SK-N-SH treated with all-trans-retinoic acid at 6 μM for 48 hours (cell line): ENCODE data around the gene GRAMD2A.

Experiments used
- ATAC-seq: fragments of 200-7000 bp; cut with Tn5 transposase; 3 replicates; pipeline ENCODE4 v1.9.1; 2020; ENCODE audit warnings: mild to moderate bottlenecking, moderate library complexity
- BACH2 ChIP-seq: fragments of 250-450 bp; sonication (Bioruptor Pico); IDR thresholded peaks from 2 replicates; pipeline ENCODE4 v1.9.0; 2021; ENCODE audit warnings: mild to moderate bottlenecking, borderline replicate concordance
- CSDC2 ChIP-seq: fragments of 250-450 bp; sonication (Bioruptor Pico); IDR thresholded peaks from 2 replicates; pipeline ENCODE4 v1.5.0; 2020; ENCODE audit warnings: mild to moderate bottlenecking, moderate library complexity
- GLIS3 ChIP-seq: fragments of 250-450 bp; sonication (Bioruptor Pico); IDR thresholded peaks from 2 replicates; pipeline ENCODE4 v1.5.0; 2020; ENCODE audit warnings: mild to moderate bottlenecking, moderate library complexity
- ISL1 ChIP-seq: fragments of 250-450 bp; sonication (Bioruptor Pico); IDR thresholded peaks from 2 replicates; pipeline ENCODE4 v2.1.2; 2022; ENCODE audit warnings: mild to moderate bottlenecking, moderate library complexity
- OSR1 ChIP-seq: fragments of 250-450 bp; sonication (Bioruptor Pico); IDR thresholded peaks from 2 replicates; pipeline ENCODE4 v1.8.0; 2022; ENCODE audit warnings: moderate library complexity, mild to moderate bottlenecking, inconsistent platforms
- PPARA ChIP-seq: fragments of 250-450 bp; sonication (Bioruptor Pico); IDR thresholded peaks from 2 replicates; pipeline ENCODE4 v1.5.0; 2020; ENCODE audit warnings: mild to moderate bottlenecking, borderline replicate concordance
- RARB ChIP-seq: fragments of 250-450 bp; sonication (Bioruptor Pico); IDR thresholded peaks from 2 replicates; pipeline ENCODE4 v1.8.0; 2021; ENCODE audit warnings: mild to moderate bottlenecking, moderate library complexity
- TCF4 ChIP-seq: fragments of 250-450 bp; sonication (Bioruptor Pico); IDR thresholded peaks from 2 replicates; pipeline ENCODE4 v1.8.0; 2021; ENCODE audit warnings: mild to moderate bottlenecking, moderate library complexity, borderline replicate concordance
- TOX ChIP-seq: fragments of 250-450 bp; sonication (Bioruptor Pico); IDR thresholded peaks from 2 replicates; pipeline ENCODE4 v1.8.0; 2021; ENCODE audit warnings: mild to moderate bottlenecking, moderate library complexity, borderline replicate concordance
- ZC3H10 ChIP-seq: fragments of 250-450 bp; sonication (Bioruptor Pico); IDR thresholded peaks from 2 replicates; pipeline ENCODE4 v1.5.1; 2021; ENCODE audit warnings: mild to moderate bottlenecking, moderate library complexity
- ZFP3 ChIP-seq: fragments of 250-450 bp; sonication (Bioruptor Pico); IDR thresholded peaks from 2 replicates; pipeline ENCODE4 v1.5.0; 2020; ENCODE audit warnings: mild to moderate bottlenecking, moderate library complexity
- ZFP30 ChIP-seq: fragments of 450-650 bp; formaldehyde crosslinking; IDR thresholded peaks from 2 replicates; pipeline ENCODE4 v1.5.0; 2022; ENCODE audit warnings: mild to moderate bottlenecking, moderate library complexity
- ZNF565 ChIP-seq: fragments of 450-650 bp; formaldehyde crosslinking; conservative IDR thresholded peaks from 2 replicates; pipeline ENCODE4 v1.5.0; 2020; ENCODE audit warnings: low read depth, mild to moderate bottlenecking, moderate library complexity
- ZNF70 ChIP-seq: fragments of 450-650 bp; formaldehyde crosslinking; IDR thresholded peaks from 2 replicates; pipeline ENCODE4 v1.5.0; 2020; ENCODE audit warnings: mild to moderate bottlenecking, moderate library complexity
- ZNF8 ChIP-seq: fragments of 450-650 bp; formaldehyde crosslinking; IDR thresholded peaks from 2 replicates; pipeline ENCODE4 v1.5.0; 2020; ENCODE audit warnings: mild to moderate bottlenecking, moderate library complexity
- TF ChIP-seq, protein P1 (sequence below): fragments of 250-450 bp; sonication (Bioruptor Pico); IDR thresholded peaks from 2 replicates; pipeline ENCODE4 v1.8.0; 2021; ENCODE audit warnings: low read depth, mild to moderate bottlenecking, moderate library complexity, borderline replicate concordance
- TF ChIP-seq, protein P2 (sequence below): fragments of 250-450 bp; sonication (Bioruptor Pico); IDR thresholded peaks from 2 replicates; pipeline ENCODE4 v1.8.0; 2020; ENCODE audit warnings: mild to moderate bottlenecking, moderate library complexity, borderline replicate concordance
- TF ChIP-seq, protein P3 (sequence below): fragments of 250-450 bp; sonication (Bioruptor Pico); IDR thresholded peaks from 2 replicates; pipeline ENCODE4 v1.5.1; 2021; ENCODE audit warnings: mild to moderate bottlenecking, moderate library complexity
- TF ChIP-seq, protein P4 (sequence below): fragments of 250-450 bp; sonication (Bioruptor Pico); IDR thresholded peaks from 2 replicates; pipeline ENCODE4 v1.5.0; 2020; ENCODE audit warnings: mild to moderate bottlenecking, moderate library complexity
- TF ChIP-seq, protein P5 (sequence below): fragments of 250-450 bp; sonication (Bioruptor Pico); IDR thresholded peaks from 2 replicates; pipeline ENCODE4 v1.5.1; 2020; ENCODE audit warnings: low read depth, mild to moderate bottlenecking, moderate library complexity

Gene GRAMD2A

DNA sequence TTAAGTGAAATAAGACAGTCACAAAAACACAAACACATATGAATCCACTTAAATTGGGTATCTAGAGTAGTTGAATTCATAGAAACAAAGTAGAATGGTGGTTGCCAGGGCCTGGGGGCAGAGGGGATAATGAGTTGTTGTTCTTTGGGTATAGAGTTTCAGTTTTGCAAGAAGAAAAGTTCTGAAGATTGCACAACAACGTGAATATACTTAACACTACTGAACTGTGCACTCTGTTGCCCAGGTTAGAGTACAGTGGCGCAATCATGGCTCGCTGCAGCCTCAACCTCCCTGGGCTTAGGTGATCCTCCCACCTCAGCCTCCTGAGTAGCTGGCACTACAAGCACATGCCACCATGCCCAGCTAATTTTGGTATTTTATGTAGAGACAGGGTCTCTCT, 14.9 kb downstream of the GRAMD2A start (continued):
- TF ChIP-seq, protein P1, sequence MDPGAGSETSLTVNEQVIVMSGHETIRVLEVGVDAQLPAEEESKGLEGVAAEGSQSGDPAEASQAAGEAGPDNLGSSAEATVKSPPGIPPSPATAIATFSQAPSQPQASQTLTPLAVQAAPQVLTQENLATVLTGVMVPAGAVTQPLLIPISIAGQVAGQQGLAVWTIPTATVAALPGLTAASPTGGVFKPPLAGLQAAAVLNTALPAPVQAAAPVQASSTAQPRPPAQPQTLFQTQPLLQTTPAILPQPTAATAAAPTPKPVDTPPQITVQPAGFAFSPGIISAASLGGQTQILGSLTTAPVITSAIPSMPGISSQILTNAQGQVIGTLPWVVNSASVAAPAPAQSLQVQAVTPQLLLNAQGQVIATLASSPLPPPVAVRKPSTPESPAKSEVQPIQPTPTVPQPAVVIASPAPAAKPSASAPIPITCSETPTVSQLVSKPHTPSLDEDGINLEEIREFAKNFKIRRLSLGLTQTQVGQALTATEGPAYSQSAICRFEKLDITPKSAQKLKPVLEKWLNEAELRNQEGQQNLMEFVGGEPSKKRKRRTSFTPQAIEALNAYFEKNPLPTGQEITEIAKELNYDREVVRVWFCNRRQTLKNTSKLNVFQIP (CRISPR knock-in tag): no peak

DNA sequence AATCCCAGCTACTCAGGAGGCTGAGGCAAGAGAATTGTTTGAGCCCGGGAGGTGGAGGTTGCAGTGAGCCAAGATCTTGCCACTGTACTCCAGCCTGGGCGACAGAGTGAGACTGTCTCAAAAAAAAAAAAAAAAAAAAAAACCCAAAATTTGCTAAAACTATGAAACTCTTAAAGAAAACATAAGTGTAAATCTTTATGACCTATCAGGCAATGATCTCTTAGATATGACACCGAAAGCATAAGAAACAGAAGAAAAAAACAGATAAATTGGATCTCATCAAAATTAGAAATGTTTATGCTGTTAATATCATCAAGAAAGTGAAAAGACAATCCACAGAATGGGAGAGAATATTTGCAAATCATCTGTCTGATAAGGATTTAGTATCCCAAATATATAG, 15.3 kb downstream of the GRAMD2A start:
- TF ChIP-seq PPARA (no peak), GLIS3 (CRISPR knock-in tag) (no peak), RARB (CRISPR knock-in tag) (no peak), ISL1 (CRISPR knock-in tag) (no peak), TCF4 (CRISPR knock-in tag) (no peak), OSR1 (no peak), ZNF565 (no peak), ZFP30 (CRISPR knock-in tag) (no peak), ZFP3 (CRISPR knock-in tag) (no peak), ZNF70 (CRISPR knock-in tag) (no peak), TOX (no peak), CSDC2 (CRISPR knock-in tag) (no peak), ZNF8 (CRISPR knock-in tag) (no peak), ZC3H10 (no peak)
- TF ChIP-seq, protein P2, sequence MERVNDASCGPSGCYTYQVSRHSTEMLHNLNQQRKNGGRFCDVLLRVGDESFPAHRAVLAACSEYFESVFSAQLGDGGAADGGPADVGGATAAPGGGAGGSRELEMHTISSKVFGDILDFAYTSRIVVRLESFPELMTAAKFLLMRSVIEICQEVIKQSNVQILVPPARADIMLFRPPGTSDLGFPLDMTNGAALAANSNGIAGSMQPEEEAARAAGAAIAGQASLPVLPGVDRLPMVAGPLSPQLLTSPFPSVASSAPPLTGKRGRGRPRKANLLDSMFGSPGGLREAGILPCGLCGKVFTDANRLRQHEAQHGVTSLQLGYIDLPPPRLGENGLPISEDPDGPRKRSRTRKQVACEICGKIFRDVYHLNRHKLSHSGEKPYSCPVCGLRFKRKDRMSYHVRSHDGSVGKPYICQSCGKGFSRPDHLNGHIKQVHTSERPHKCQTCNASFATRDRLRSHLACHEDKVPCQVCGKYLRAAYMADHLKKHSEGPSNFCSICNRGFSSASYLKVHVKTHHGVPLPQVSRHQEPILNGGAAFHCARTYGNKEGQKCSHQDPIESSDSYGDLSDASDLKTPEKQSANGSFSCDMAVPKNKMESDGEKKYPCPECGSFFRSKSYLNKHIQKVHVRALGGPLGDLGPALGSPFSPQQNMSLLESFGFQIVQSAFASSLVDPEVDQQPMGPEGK (CRISPR knock-in tag): no peak
- TF ChIP-seq, protein P3, sequence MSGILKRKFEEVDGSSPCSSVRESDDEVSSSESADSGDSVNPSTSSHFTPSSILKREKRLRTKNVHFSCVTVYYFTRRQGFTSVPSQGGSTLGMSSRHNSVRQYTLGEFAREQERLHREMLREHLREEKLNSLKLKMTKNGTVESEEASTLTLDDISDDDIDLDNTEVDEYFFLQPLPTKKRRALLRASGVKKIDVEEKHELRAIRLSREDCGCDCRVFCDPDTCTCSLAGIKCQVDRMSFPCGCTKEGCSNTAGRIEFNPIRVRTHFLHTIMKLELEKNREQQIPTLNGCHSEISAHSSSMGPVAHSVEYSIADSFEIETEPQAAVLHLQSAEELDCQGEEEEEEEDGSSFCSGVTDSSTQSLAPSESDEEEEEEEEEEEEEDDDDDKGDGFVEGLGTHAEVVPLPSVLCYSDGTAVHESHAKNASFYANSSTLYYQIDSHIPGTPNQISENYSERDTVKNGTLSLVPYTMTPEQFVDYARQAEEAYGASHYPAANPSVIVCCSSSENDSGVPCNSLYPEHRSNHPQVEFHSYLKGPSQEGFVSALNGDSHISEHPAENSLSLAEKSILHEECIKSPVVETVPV (CRISPR knock-in tag): no peak
- TF ChIP-seq, protein P1 (CRISPR knock-in tag): no peak
- TF ChIP-seq, protein P4, sequence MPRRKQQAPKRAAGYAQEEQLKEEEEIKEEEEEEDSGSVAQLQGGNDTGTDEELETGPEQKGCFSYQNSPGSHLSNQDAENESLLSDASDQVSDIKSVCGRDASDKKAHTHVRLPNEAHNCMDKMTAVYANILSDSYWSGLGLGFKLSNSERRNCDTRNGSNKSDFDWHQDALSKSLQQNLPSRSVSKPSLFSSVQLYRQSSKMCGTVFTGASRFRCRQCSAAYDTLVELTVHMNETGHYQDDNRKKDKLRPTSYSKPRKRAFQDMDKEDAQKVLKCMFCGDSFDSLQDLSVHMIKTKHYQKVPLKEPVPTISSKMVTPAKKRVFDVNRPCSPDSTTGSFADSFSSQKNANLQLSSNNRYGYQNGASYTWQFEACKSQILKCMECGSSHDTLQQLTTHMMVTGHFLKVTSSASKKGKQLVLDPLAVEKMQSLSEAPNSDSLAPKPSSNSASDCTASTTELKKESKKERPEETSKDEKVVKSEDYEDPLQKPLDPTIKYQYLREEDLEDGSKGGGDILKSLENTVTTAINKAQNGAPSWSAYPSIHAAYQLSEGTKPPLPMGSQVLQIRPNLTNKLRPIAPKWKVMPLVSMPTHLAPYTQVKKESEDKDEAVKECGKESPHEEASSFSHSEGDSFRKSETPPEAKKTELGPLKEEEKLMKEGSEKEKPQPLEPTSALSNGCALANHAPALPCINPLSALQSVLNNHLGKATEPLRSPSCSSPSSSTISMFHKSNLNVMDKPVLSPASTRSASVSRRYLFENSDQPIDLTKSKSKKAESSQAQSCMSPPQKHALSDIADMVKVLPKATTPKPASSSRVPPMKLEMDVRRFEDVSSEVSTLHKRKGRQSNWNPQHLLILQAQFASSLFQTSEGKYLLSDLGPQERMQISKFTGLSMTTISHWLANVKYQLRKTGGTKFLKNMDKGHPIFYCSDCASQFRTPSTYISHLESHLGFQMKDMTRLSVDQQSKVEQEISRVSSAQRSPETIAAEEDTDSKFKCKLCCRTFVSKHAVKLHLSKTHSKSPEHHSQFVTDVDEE (CRISPR knock-in tag): no peak
- TF ChIP-seq, protein P5, sequence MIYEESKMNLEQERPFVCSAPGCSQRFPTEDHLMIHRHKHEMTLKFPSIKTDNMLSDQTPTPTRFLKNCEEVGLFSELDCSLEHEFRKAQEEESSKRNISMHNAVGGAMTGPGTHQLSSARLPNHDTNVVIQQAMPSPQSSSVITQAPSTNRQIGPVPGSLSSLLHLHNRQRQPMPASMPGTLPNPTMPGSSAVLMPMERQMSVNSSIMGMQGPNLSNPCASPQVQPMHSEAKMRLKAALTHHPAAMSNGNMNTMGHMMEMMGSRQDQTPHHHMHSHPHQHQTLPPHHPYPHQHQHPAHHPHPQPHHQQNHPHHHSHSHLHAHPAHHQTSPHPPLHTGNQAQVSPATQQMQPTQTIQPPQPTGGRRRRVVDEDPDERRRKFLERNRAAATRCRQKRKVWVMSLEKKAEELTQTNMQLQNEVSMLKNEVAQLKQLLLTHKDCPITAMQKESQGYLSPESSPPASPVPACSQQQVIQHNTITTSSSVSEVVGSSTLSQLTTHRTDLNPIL: no peak
- ATAC-seq: no peak

DNA sequence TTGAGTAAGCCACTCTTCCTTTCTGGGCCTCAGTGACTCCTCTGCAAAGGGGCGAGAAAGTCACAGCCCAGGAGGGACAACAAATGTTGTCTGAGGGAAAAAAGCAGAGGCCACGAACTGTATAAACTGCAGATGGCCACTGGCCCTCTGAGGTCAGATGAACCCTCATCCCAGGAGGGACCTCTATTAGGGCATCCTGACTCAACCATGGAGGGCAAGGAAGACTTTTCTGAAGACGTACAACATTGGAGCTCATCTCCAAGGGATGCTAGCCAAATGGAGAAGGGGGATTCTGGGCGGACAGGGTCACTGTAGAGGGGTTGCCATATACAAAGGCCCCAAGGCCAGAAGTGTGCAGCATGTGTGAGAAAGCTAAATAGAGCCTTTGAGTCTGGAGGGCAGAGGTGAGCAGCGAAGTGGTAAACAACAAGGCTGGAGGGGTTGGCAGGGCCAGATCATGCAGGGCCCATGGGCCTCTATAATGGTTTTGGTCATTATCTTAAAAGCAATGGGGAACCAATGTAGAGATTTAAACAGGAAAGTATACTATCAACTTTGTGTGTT, 16.7 kb downstream of the GRAMD2A start:
- ATAC-seq: no peak
- TF ChIP-seq BACH2 (no peak), ZFP30 (CRISPR knock-in tag) (no peak), ZC3H10 (no peak)
- TF ChIP-seq, protein P1 (CRISPR knock-in tag): no peak
